CD4-positive, alpha-beta T cell treated with Interleukin-1 beta for 1 hour (primary cell): Measurements from ENCODE around the gene MYOD1.
A peak's percentile ranks its signal among the peaks of the same experiment; 100 is the strongest.

Experiments
- DNase-seq, 2 donors: peaks; one replicate each; pipeline ENCODE4 v3.0.0-alpha.2; 2020 to 2022

The MYOD1 gene

DNA sequence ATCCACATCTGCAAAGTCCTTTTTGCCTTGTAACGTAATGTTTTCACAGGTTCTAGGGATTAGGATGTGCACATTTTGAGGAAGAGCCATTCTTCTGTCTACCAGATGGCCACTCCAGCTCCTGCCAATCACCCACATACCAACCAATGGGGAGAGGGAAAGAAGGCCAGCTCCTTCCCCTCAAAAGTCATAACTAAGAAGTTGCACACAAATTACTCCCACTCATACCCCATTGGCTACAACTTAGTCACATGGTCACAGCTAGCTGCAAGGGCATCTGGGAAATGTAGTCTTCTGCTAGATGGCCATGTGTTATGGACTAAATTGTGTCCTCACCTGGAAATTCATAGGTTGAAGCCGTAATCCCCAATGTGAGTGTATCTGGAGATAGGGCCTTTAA lies 15.4 kb upstream of the MYOD1 start:
- no peak for DNase-seq

- DNase-seq = no peak
Observed at GRCh38 chr11:17707830-17708229, 11.5 kb upstream of the MYOD1 start.

DNA sequence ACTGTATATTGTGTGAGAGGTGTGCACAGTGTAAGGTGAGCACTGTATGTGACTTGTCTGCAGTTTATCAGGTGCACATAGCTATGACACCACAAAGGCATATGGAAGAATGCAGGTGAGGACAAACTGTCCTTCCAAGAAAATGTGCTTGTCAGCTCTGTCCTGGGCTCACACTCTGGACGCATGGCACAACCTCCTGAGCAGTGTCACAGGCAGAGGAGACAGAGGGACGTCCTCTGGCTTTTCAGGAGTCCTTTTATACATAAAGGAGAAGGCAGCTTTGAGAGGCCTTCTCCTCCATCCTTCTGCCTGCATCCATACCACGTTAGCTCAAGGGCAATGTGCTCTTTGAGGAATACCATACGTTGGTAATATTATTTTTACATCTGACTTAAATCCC lies 7.5 kb upstream of the MYOD1 start:
- DNase-seq = no peak

- no peak for DNase-seq
Observed at GRCh38 chr11:17713851-17714250, 5.5 kb upstream of the MYOD1 start.

DNA sequence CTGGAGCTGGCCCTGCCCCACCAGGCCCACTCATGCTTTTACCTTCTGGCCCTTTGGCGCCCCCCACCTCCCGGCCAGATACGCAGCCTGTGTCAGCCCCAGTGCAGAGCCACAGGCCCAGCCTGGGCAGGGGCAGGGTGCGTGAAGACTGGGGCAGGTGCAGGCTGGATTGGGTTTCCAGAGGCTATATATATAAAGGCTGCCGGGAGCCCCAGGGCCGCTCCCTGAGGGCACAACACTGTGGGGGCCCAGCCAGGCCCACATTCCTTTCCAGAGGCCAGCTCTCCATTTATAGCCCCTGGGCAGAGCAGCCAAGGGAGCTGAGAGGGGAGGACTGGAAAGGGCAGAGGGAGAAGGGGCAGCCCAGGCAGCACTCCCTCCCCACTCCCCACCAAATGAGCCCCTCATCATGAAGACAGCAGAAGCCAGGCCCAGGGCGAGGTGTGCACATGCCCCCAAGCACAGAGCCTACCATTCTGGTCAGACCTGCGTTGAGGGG lies 5.0 kb upstream of the MYOD1 start:
- DNase-seq = no peak

DNA sequence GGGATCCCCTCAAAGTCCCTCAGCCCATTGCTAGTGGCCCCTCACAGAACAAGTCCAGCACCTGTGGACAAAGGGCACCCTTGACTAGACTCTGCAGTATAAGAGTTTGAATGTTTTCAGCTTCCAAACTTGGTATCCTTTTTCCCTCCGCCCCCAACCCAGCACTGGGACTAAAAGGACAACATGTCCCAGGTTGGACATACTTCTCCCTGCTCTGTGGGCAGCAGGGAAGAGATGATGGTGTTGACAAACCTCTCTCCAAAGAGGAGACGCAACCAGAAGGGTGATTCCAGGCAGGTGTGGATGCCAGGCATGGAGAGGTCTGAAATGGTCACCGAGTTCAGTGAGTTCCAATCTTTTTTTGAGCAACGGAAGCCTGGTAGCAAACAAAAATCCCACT lies 4.5 kb upstream of the MYOD1 start:
- DNase-seq = no peak

DNA sequence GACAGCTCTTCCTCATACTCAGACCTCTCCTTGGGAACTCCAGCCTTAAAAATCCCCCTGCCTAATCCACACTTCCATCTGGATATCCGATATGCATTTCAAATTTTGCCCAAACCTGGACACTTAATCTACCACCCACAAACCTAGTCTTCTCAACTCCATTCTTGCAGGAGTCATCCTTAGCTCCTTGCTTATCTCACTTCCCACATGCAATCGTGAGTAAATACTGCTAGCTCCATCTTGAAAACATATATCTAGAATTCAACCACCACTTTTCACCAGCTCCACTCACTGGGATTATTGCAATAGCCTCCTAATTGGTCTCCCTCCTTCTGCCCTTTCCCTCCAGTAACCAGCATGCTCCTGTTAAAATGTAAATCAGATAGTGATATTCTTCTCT lies 2.6 kb upstream of the MYOD1 start:
- no peak for DNase-seq

DNA sequence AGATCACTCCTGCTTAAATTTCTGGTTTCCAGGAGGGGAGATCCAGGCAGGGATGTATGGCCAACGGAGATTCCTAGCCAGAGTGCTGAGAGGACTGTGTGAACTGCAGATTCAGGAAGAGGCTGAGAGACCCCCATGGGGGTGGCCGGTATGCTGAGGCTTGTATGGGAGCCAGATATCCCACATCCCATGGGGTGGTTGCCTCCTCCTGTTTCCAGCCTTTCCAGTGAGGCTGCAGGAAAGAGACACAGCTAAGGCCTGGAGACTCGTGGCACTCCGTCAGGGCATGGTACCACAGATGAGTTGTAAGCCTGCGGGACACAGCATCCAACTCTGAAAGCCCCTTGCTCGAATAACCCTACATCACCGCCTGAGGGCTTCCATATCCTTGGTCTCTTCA lies 1.4 kb upstream of the MYOD1 start:
- DNase-seq = no peak

GRCh38 chr11:17718510-17718962 lies 835 bp upstream of the MYOD1 start:
- DNase-seq = no peak

GRCh38 chr11:17719938-17720795 lies 796 bp downstream of the MYOD1 start:
- no peak for DNase-seq

- no peak for DNase-seq
Observed at GRCh38 chr11:17720796-17721171, 1.4 kb downstream of the MYOD1 start.

DNA sequence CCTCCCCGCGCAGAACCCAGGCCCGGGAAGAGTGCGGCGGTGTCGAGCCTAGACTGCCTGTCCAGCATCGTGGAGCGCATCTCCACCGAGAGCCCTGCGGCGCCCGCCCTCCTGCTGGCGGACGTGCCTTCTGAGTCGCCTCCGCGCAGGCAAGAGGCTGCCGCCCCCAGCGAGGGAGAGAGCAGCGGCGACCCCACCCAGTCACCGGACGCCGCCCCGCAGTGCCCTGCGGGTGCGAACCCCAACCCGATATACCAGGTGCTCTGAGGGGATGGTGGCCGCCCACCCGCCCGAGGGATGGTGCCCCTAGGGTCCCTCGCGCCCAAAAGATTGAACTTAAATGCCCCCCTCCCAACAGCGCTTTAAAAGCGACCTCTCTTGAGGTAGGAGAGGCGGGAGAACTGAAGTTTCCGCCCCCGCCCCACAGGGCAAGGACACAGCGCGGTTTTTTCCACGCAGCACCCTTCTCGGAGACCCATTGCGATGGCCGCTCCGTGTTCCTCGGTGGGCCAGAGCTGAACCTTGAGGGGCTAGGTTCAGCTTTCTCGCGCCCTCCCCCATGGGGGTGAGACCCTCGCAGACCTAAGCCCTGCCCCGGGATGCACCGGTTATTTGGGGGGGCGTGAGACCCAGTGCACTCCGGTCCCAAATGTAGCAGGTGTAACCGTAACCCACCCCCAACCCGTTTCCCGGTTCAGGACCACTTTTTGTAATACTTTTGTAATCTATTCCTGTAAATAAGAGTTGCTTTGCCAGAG lies 2.0 kb downstream of the MYOD1 start:
- DNase-seq = no peak

DNA sequence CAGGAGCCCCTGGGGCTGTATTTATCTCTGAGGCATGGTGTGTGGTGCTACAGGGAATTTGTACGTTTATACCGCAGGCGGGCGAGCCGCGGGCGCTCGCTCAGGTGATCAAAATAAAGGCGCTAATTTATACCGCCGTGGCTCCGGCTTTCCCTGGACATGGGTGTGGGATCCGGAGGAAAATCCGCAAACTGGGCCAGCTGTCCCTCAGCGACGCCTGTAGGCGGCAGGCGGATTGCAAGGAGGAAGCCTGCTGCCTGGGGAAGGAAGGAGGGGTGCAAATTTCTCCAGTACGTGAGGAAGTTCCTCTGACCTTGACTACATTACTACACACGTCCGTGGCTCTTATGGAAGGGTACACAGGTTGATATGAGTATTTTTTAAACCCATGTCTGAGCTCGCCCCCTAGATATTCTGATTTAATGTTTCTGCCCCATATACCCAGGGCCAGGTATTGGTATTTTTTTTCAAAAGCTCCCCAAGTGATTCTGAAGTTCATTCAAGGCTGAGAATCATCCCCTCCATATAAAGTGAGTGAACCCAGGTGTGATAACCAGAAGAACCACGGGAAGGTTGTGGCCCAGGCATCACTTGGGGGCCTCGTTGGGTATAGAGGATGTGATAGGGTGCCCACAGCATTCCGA lies 2.8 kb downstream of the MYOD1 start:
- DNase-seq = no peak

DNA sequence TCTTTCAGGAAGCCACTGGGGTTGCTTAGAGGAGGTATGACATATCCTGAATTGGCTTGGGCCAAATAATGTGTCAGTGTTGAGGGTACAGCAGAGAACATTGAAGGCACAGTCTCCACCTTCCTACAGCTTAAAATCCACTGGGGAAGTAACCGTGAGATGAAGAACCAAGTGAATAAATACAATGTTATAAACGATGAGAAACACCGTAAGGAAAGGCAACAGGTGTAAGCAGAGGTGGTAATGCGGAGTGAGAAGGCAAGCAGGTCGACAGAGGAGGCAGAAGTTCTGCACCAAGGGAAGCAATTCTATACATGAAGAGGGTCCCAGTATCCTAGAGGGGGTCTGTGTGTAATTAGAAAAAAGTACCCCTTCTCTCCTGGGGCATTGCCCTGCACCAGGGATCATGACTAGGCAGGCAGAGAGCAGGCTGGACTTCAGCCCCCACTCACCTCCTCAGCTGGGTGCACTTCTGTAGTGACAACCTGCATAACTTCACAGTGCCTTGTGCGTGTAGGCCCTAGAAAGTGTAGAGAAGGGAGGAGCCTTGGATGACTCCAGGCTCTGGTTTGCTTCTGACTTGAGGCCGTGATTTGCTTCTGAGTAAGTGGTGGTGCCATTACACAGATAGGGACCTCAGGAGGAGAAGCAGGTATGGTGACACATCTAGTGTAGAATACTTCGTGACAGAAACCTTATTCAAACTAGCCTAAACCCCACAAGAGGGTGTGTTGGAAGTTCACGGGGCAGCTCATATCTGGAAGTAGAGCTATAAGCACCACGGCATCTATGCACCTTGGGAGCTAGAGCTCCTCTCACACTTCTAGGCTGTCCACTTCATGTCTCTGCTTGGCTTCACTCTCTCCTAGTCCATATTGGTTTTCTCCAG lies 4.9 kb downstream of the MYOD1 start:
- DNase-seq = no peak

GRCh38 chr11:17725174-17725573 lies 5.8 kb downstream of the MYOD1 start:
- no peak for DNase-seq

- no peak for DNase-seq
Observed at GRCh38 chr11:17730137-17730536, 10.8 kb downstream of the MYOD1 start.

DNA sequence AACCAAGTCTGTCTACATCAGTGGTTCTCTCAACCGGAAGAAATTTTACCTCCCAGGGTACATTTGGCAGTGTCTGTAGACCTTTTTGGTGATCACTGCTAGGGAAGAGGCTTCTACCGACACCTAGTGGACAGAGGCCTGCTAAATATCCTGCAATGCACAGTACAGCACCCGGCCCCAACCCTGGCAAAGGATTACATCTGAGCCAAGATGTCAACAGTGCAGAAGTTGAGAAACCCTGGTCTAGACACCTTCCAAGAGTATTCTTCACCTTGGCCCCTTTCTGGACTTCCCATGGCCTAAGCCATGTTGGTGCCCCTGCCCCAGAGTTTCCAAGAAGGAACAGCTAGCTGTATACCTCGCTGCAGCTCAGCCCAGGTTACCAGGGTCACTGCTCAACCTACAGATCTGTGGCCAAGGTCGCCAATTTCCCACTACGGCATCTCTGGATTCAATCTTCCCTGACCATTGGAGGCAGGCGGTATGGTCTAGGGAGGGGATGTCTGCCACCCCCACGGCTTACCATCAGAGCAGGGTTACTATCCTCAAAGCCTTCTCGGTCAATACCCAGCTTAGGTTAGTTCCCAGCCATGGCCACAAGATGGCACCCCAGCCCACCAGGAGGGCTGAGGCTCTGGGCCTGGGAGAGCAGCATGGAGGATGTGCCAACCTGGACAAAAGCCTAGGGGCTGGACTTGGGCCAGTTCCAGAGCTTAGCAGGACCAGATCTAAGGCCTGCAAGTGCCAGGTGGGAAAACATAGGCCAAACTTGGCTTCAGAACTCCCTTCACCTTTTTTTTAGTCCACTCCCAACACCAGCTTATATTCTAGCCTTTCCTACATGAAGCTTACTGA lies 11.5 kb downstream of the MYOD1 start:
- peak; percentile 39 to 41 for DNase-seq

GRCh38 chr11:17733261-17733660 lies 13.9 kb downstream of the MYOD1 start:
- DNase-seq = no peak

DNA sequence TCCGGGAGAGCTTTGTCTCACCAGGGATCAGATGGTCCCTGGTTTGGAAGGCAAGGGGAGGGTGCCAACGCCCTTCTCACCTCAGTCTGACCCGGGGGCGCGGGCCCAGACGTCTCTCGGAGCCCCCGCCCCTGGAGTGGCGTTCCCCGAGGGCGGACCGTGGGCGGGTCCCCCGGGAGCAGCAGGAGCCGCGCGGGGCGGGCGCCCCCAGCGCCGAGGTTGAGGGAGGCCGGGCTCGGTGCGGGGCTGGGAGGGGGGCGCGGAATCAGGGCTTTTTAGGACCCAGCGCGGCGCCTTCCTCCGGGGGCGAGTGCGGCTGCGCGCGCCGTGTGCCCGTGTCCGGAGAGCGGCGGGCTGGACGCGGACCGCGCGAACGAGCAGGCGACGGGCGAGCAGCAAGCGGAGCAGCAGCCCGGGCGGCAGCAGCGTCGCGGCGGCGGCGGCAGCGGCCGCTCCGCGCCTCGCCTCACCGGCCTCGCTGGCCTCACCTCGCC lies 15.1 kb downstream of the MYOD1 start, which contains the start of gene KCNC1:
KCNC1 (plus strand) TSS at position 364 of the 494 bp plus-strand sequence. CDS start 1,222 bp downstream, outside the sequence.
- no peak for DNase-seq

DNA sequence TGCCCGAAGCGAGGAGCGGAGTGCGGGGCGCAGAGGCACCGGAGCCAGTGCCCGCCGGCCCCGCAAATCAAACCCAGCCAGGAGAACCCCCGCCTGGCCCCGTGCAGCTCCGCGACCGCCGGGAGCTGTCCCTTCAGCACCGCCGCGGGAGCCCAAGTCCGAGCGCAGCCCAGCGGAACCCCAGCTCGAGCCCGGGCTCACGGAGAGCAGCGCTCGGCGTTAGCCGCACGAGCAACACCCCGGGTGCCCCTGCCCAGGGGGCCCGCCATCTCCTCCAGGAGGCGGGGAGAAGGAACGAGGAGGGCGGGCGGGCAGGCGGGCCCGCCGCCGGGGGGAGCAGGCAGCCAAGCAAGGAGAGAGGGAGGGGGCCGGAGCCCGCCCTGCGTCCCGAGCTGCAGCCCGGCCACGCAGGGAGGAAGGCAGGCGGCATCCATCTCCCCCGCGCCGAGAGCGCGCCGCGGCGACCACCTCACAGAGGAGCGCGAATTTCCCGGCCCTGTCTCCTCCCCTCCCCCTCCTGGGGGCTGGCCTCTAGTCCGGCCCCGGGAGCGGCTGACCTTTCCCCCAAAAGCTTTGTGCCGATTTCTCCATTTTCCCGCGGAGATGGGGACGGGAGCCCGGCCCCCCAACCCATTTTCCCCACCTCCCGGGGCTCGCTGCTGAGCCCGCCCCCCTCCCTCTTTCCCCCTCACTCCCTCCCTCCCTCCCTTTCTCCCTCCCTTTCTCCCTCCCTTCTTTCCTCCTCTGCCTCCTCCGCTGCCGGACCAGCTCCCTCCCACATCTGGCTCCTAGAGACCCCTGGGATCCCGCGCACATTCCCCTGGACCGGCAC lies 15.8 kb downstream of the MYOD1 start:
- peak in 1 of 2 donors; percentile 8 for DNase-seq
